LoVo (cell line): Measurements from ENCODE around the gene ZNF423.
"Not testable (repeated sequence)": the region's sequence is repeated elsewhere in the genome, so short reads cannot be mapped to it uniquely, and the experiment has no call there.

Experiments used
- DNase-seq: peaks from one replicate; pipeline ENCODE4 v3.0.0-alpha.2; 2016; ENCODE audit warnings: low spot score

The ZNF423 gene

DNA sequence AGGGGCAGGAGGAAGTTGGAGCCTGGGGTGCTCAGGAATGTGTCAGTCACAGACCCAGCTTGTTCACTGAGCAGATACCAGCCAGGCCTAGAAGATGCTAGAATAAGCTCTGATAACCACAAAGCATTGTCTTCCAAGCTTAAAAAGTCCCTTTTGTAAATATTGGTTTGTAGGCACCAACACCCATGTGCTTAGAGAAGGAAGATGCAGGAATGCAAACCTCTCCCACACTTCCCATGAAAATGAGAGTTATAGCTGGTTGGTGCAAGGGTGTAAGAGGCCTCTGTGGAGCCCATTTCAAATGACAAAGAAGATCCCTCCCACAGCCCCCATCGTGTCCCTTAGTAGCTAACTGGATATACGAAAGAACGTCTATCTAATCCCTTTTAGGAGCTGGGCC is 272.0 kb downstream of the ZNF423 start:
- no peak for DNase-seq

- DNase-seq, result no peak
Observed at GRCh38 chr16:49581630-49582298, 274.1 kb downstream of the ZNF423 start.

DNA sequence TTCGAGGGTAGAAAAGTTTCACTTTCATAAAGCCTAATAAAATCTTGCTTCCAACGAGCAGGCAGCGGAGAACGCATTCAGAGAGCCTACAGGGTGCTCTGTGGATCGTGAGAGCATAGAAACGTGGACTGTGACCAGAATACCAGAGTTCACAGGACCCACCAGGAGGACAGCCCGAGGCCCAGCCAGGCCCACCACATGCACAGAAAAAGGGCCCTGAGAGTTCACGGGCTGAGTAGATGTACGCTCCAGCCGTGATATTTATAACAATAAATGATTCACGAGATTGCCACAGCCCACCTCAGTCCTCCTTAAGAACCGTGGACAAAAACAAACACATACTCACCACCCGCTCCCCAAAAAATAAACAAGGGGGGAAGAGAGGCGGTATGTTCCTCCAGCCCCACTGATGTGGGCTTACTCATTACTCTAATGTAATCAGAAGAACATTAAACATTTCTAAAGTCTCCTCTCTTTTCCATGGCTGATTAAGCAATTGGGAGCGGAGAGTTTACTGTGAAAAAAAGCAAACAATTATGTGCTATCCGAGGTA is 275.1 kb downstream of the ZNF423 start:
- no peak for DNase-seq

GRCh38 chr16:49578435-49579024 is 277.4 kb downstream of the ZNF423 start:
- DNase-seq, result no peak

DNA sequence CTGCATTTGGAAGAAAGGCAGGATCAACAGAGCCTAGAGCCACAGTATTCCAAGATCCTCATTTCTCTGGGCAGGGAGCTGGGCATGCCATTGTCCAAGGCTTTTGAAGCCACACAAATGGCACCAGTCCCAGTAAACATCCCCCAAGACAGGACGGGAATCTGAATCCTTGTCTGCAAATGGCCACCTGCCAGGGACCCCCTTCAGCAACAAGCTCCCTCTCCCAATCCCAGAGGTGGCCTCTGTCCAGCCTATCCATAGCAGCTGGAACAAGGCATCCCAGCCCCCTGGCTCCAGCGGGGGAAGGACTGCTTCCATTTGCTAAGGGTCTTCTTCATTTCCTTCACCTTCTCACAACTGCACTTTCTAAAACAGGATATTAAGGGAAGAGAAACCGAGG is 277.9 kb downstream of the ZNF423 start:
- no peak for DNase-seq

GRCh38 chr16:49576941-49577340 is 279.0 kb downstream of the ZNF423 start:
- no peak for DNase-seq

DNA sequence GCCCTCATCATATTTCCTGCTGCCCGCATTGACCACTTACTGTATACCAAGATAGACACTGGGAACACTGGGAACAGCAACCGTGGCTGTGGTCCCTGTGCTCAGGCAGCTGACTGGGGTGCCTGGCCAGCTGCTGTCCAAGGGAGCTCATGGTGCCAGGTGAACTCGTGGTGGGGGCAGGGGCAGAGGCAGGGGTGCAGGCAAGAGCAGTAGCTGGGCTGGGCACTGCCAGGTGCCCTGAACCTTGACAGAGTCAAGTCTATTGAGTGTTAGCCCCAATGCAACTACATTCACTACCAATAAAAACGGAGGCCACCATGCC is 279.8 kb downstream of the ZNF423 start:
- DNase-seq, result no peak

DNA sequence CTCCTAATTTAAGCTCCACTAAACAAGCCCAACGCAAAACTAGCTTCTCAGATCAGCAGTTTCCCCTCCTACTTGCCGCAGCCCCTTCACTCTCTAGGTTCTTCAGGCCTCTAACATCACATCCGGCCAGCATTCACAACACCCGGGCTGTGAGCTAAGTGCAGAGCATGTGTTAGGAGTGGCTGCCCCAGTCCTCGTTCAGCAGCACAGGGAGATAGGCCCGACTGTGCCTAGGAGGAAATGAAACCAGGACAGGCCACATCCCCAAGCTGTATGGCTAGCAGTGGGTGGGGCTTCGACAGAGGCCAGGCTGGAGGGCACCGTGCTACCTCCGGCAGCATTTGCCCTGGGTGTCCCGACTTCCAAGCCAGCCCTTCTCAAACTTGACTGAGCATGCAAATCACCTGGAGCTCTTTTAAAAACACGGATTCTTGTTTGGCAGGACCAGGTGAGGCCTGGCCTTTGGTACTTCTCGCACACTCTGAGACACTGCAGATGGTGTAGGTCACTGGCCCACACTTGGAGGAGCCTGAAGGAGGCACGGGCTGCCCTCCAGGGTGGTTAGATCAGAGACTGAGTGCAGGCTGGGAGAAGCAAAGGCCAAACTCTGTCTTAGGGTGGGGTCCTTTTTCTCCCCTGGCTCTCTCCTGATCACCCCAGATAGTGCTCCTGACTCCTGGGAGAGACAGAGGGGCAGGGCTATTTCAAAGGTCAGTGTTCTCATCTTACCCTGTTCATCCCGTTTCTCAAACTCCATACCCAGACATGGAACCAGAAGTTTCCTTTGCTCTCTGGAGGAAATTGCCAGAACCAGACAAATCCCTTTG is 280.4 kb downstream of the ZNF423 start:
- no peak for DNase-seq

DNA sequence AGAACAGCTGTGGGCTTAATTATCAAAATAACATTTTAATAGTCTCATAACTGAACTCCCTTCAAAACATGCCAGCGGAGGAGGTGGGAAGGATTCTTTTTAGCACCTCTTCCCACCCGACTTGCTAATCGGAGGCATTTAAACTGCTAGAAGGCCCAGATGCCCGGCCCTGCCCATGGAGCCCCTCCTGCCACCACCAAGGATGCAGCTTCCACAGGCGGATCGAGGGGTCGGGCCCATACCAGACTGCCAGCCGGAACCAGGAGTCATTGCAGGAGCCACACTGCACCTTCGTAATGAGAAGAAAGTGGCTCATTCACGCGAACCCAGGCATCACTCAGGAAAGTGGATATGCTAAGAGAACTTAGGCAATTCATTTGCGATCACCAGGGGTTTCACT is 281.1 kb downstream of the ZNF423 start:
- no peak for DNase-seq

GRCh38 chr16:49567950-49568349 is 288.0 kb downstream of the ZNF423 start:
- no peak for DNase-seq

- DNase-seq, result no peak
Observed at GRCh38 chr16:49566432-49566831, 289.5 kb downstream of the ZNF423 start.

GRCh38 chr16:49564496-49565229 is 291.2 kb downstream of the ZNF423 start:
- no peak for DNase-seq

DNA sequence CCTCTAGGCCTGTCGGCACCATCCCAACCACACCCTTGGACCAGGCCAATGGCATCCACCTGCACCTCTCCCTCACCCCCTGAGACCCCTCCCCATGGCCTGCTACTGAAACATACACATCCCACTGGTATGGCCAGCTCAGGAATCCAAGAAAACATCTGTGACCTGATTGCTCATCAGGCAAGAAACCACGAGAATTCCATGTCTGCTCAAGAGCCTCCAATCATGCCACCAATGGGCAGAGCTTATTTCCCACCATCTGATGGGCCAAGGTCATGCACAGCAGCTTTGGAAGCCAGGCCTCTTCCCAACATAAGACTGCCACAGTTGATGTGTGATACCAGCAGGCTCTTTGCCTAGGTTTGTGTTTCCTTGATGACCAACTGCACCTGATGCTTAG is 292.2 kb downstream of the ZNF423 start:
- DNase-seq, result no peak

GRCh38 chr16:49562894-49563293 is 293.0 kb downstream of the ZNF423 start:
- DNase-seq, result not testable (repeated sequence)

- no peak for DNase-seq
Observed at GRCh38 chr16:49562228-49562627, 293.7 kb downstream of the ZNF423 start.

GRCh38 chr16:49560004-49560830 is 295.7 kb downstream of the ZNF423 start:
- no peak for DNase-seq

GRCh38 chr16:49559242-49559641 is 296.7 kb downstream of the ZNF423 start:
- DNase-seq, result no peak

GRCh38 chr16:49558451-49558850 is 297.5 kb downstream of the ZNF423 start:
- no peak for DNase-seq

- DNase-seq, result no peak
Observed at GRCh38 chr16:49556606-49557446, 299.1 kb downstream of the ZNF423 start.

GRCh38 chr16:49556249-49556605 is 299.7 kb downstream of the ZNF423 start:
- DNase-seq, result no peak

- DNase-seq, result no peak
Observed at GRCh38 chr16:49554681-49555080, 301.2 kb downstream of the ZNF423 start.
